NCI-H82 (cell line): Measurements from ENCODE around the gene NDUFB10.

Experiments
- DNase-seq: peaks from one replicate; lab custom pipeline; 2025; lab: John Stamatoyannopoulos, UW

NDUFB10 gene

GRCh38 chr16:2002406-2003230 lies 43.3 kb downstream of the NDUFB10 start:
- no peak for DNase-seq

GRCh38 chr16:2003231-2003826 lies 44.0 kb downstream of the NDUFB10 start:
- DNase-seq, result no peak

- DNase-seq, result peak; percentile 99
These were observed 44.7 kb downstream of the NDUFB10 start for GRCh38 chr16:2003827-2004641.

- DNase-seq, result peak; percentile 58
These were observed 45.6 kb downstream of the NDUFB10 start for GRCh38 chr16:2004795-2005517.

- peak; percentile 47 for DNase-seq
These were observed 46.3 kb downstream of the NDUFB10 start for GRCh38 chr16:2005646-2006045.

- DNase-seq, result no peak
These were observed 47.0 kb downstream of the NDUFB10 start for GRCh38 chr16:2006317-2006716.

GRCh38 chr16:2007081-2007836 lies 47.9 kb downstream of the NDUFB10 start:
- DNase-seq, result no peak

- no peak for DNase-seq
These were observed 48.7 kb downstream of the NDUFB10 start for GRCh38 chr16:2008009-2008526.

- peak; percentile 53 for DNase-seq
These were observed 49.4 kb downstream of the NDUFB10 start for GRCh38 chr16:2008631-2009163.

GRCh38 chr16:2009164-2009711 lies 49.9 kb downstream of the NDUFB10 start:
- DNase-seq, result no peak

GRCh38 chr16:2009791-2010510 lies 50.6 kb downstream of the NDUFB10 start, which contains the start of gene ZNF598:
Gene ZNF598 (minus strand): TSS chr16:2009821.
- DNase-seq, result peak; percentile 91
